HL-60/S4 treated with retinoic acid at 250 ng/mL for 4 days and 3 days (cell line): Measurements from ENCODE around the gene PRKG1.

Experiments used
- in situ Hi-C: fragments of 300-500 bp; cut with MboI; formaldehyde crosslinking; loops from 2 replicates; pipeline ENCODE4 v1.7.0; 2022; ENCODE audit warnings: low sequenced_read_pairs

PRKG1 gene

GRCh38 chr10:51487576-51487975 is 413.3 kb downstream of the PRKG1 start:
- in situ Hi-C loops: no loop called here

- in situ Hi-C loops: no loop called here
Measured at GRCh38 chr10:51488766-51489408, 414.6 kb downstream of the PRKG1 start.

- in situ Hi-C loops: no loop called here
Measured at GRCh38 chr10:51498424-51498823, 424.1 kb downstream of the PRKG1 start.

- in situ Hi-C loops: no loop called here
Measured at GRCh38 chr10:51501396-51501795, 427.1 kb downstream of the PRKG1 start.

- in situ Hi-C loops: no loop called here
Measured at GRCh38 chr10:51502124-51502523, 427.8 kb downstream of the PRKG1 start.

- in situ Hi-C loops: no loop called here
Measured at GRCh38 chr10:51503378-51503777, 429.1 kb downstream of the PRKG1 start.

- in situ Hi-C loops: no loop called here
Measured at GRCh38 chr10:51507476-51507875, 433.2 kb downstream of the PRKG1 start.

- in situ Hi-C loops: no loop called here
Measured at GRCh38 chr10:51508156-51508555, 433.9 kb downstream of the PRKG1 start.

- in situ Hi-C loops: no loop called here
Measured at GRCh38 chr10:51510231-51510630, 435.9 kb downstream of the PRKG1 start.

GRCh38 chr10:51521605-51522004 is 447.3 kb downstream of the PRKG1 start:
- in situ Hi-C loops: no loop called here

GRCh38 chr10:51522858-51523257 is 448.6 kb downstream of the PRKG1 start:
- in situ Hi-C loops: no loop called here

GRCh38 chr10:51523440-51523839 is 449.2 kb downstream of the PRKG1 start:
- in situ Hi-C loops: no loop called here

- in situ Hi-C loops: no loop called here
Measured at GRCh38 chr10:51524041-51524440, 449.8 kb downstream of the PRKG1 start.

GRCh38 chr10:51527522-51528219 is 453.4 kb downstream of the PRKG1 start:
- in situ Hi-C loops: no loop called here

GRCh38 chr10:51528527-51528926 is 454.2 kb downstream of the PRKG1 start:
- in situ Hi-C loops: no loop called here

- in situ Hi-C loops: no loop called here
Measured at GRCh38 chr10:51530541-51530940, 456.3 kb downstream of the PRKG1 start.

- in situ Hi-C loops: no loop called here
Measured at GRCh38 chr10:51532044-51532443, 457.8 kb downstream of the PRKG1 start.

GRCh38 chr10:51542853-51543252 is 468.6 kb downstream of the PRKG1 start:
- in situ Hi-C loops: no loop called here

GRCh38 chr10:51544933-51545332 is 470.6 kb downstream of the PRKG1 start:
- in situ Hi-C loops: no loop called here

- in situ Hi-C loops: no loop called here
Measured at GRCh38 chr10:51547941-51548340, 473.7 kb downstream of the PRKG1 start.

GRCh38 chr10:51552879-51553278 is 478.6 kb downstream of the PRKG1 start:
- in situ Hi-C loops: no loop called here

GRCh38 chr10:51564896-51565510 is 490.7 kb downstream of the PRKG1 start:
- in situ Hi-C loops: no loop called here
